ENCODE data around the gene EPSTI1. TPM values are rescaled to one million over a fixed set of nuclear protein-coding genes. Genes with fewer than 3 reads are reported as not detected.
A peak's percentile ranks its signal among the peaks of the same experiment; 100 is the strongest.
"Not testable (repeated sequence)": the region's sequence is repeated elsewhere in the genome, so short reads cannot be mapped to it uniquely, and the experiment has no call there.

EPSTI1 gene
- total RNA-seq, 1 donor from 2014 or later: 13.2 TPM

- Mint-ChIP-seq H3K36me3 (ENCODE audit: unreplicated experiment) (no peaks in the 10 kb centered on the region), H3K27me3 (ENCODE audit: unreplicated experiment) (no peaks in the 10 kb centered on the region), H3K27ac (ENCODE audit: unreplicated experiment) (no peak overlapping the region), H3K4me1 (ENCODE audit: unreplicated experiment) (peaks cover 42% of the 10 kb centered on the region), H3K9me3 (ENCODE audit: unreplicated experiment) (peaks cover 10% of the 10 kb centered on the region), H3K4me3 (ENCODE audit: unreplicated experiment) (no peak overlapping the region)
- no peak for TF ChIP-seq CTCF (IDR thresholded peaks at IDR 0.05)
- DNase-seq (ENCODE audit: extremely low spot score, unreplicated experiment): no peak
Measured at GRCh38 chr13:42999491-42999890, 7.5 kb upstream of the EPSTI1 start.

GRCh38 chr13:42997381-42997780, 5.3 kb upstream of the EPSTI1 start:
- Mint-ChIP-seq H3K27me3 (ENCODE audit: unreplicated experiment) (no peaks in the 10 kb centered on the region), H3K36me3 (ENCODE audit: unreplicated experiment) (no peaks in the 10 kb centered on the region), H3K9me3 (ENCODE audit: unreplicated experiment) (peaks cover 5% of the 10 kb centered on the region), H3K27ac (ENCODE audit: unreplicated experiment) (peak overlapping the region; percentile 83), H3K4me3 (ENCODE audit: unreplicated experiment) (no peak overlapping the region), H3K4me1 (ENCODE audit: unreplicated experiment) (peaks cover 42% of the 10 kb centered on the region)
- DNase-seq (ENCODE audit: extremely low spot score, unreplicated experiment): no peak
- TF ChIP-seq CTCF (IDR thresholded peaks at IDR 0.05): no peak

- Mint-ChIP-seq H3K27me3 (ENCODE audit: unreplicated experiment) (no peaks in the 10 kb centered on the region), H3K4me1 (ENCODE audit: unreplicated experiment) (peaks cover 49% of the 10 kb centered on the region), H3K9me3 (ENCODE audit: unreplicated experiment) (no peaks in the 10 kb centered on the region), H3K27ac (ENCODE audit: unreplicated experiment) (peak overlapping the region; percentile 83), H3K36me3 (ENCODE audit: unreplicated experiment) (no peaks in the 10 kb centered on the region), H3K4me3 (ENCODE audit: unreplicated experiment) (no peak overlapping the region)
- DNase-seq (ENCODE audit: extremely low spot score, unreplicated experiment): no peak
- TF ChIP-seq CTCF (IDR thresholded peaks at IDR 0.05): no peak
Measured at GRCh38 chr13:42996584-42996983, 4.5 kb upstream of the EPSTI1 start.

GRCh38 chr13:42994878-42995277, 2.8 kb upstream of the EPSTI1 start:
- DNase-seq (ENCODE audit: extremely low spot score, unreplicated experiment): no peak
- TF ChIP-seq CTCF (IDR thresholded peaks at IDR 0.05): no peak
- H3K4me3 Mint-ChIP-seq (ENCODE audit: unreplicated experiment): no peak overlapping the region
- peak overlapping the region; percentile 11 for H3K27ac Mint-ChIP-seq (ENCODE audit: unreplicated experiment)
- no peaks in the 10 kb centered on the region for H3K36me3 Mint-ChIP-seq (ENCODE audit: unreplicated experiment)
- H3K9me3 Mint-ChIP-seq (ENCODE audit: unreplicated experiment): no peaks in the 10 kb centered on the region
- H3K27me3 Mint-ChIP-seq (ENCODE audit: unreplicated experiment): no peaks in the 10 kb centered on the region
- H3K4me1 Mint-ChIP-seq (ENCODE audit: unreplicated experiment): peaks cover 59% of the 10 kb centered on the region

GRCh38 chr13:42992764-42993122, 702 bp upstream of the EPSTI1 start:
- H3K9me3 Mint-ChIP-seq (ENCODE audit: unreplicated experiment): no peaks in the 10 kb centered on the region
- H3K4me1 Mint-ChIP-seq (ENCODE audit: unreplicated experiment): peaks cover 58% of the 10 kb centered on the region
- H3K36me3 Mint-ChIP-seq (ENCODE audit: unreplicated experiment): no peaks in the 10 kb centered on the region
- no peak for DNase-seq (ENCODE audit: extremely low spot score, unreplicated experiment)
- H3K27me3 Mint-ChIP-seq (ENCODE audit: unreplicated experiment): no peaks in the 10 kb centered on the region
- no peak for TF ChIP-seq CTCF (IDR thresholded peaks at IDR 0.05)
- H3K4me3 Mint-ChIP-seq (ENCODE audit: unreplicated experiment): peak overlapping the region; percentile 85
- H3K27ac Mint-ChIP-seq (ENCODE audit: unreplicated experiment): peak overlapping the region; percentile 99

- Mint-ChIP-seq H3K4me1 (ENCODE audit: unreplicated experiment) (peaks cover 45% of the 10 kb centered on the region), H3K27ac (ENCODE audit: unreplicated experiment) (peak overlapping the region; percentile 99), H3K4me3 (ENCODE audit: unreplicated experiment) (peak overlapping the region; percentile 85)
- not testable (repeated sequence) for H3K27me3 Mint-ChIP-seq (ENCODE audit: unreplicated experiment); H3K36me3 Mint-ChIP-seq (ENCODE audit: unreplicated experiment); H3K9me3 Mint-ChIP-seq (ENCODE audit: unreplicated experiment); DNase-seq (ENCODE audit: extremely low spot score, unreplicated experiment)
Measured at GRCh38 chr13:42991233-42991897, 676 bp downstream of the EPSTI1 start.

Data from osteocyte (in vitro differentiated cells).